Right renal pelvis (tissue), 4 donors: ENCODE results near the gene LRCH1. TPM values are rescaled to one million over a fixed set of nuclear protein-coding genes. Genes with fewer than 3 reads are reported as not detected.
"Not testable (repeated sequence)": the region's sequence is repeated elsewhere in the genome, so short reads cannot be mapped to it uniquely, and the experiment has no call there.

Experiments used
- DNase-seq, 4 donors: peaks; one replicate each; pipeline ENCODE4 v3.0.0-alpha.2; 2013; ENCODE audit warnings: low read depth in 4 of 4, low spot score in 3 of 4, missing footprints in 1 of 4
- polyA plus RNA-seq, 4 donors: library from polyadenylated mRNA; unstranded; fragments of 120-200 nt; gene quantifications; one replicate each; pipeline ENCODE4 v1.2.1, GENCODE V29; 2013; ENCODE audit not compliant: insufficient read length in 4 of 4

Gene LRCH1
- polyA plus RNA-seq, 4 donors, result 28.3 to 37.4 (median 35.2) TPM

DNA sequence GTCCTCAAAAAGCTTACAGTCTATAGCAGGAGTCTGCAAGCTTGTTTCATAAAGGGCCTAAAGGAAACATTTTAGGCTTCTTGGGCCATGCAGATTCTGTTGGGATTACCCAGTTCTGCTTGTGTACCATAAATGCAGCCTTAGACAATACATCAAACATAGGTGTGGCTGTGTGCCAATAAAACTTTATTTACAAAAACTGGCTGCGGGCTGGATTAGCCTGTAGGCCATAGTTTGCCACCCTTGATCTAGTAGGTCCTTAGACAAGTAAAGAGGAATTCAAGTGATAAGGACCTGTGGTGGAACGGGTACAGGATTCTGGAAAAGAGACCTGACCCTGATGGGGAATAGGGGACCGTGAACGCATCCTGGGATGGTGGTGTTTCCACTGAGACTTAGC lies 192.1 kb downstream of the LRCH1 start:
- DNase-seq, result no peak

DNA sequence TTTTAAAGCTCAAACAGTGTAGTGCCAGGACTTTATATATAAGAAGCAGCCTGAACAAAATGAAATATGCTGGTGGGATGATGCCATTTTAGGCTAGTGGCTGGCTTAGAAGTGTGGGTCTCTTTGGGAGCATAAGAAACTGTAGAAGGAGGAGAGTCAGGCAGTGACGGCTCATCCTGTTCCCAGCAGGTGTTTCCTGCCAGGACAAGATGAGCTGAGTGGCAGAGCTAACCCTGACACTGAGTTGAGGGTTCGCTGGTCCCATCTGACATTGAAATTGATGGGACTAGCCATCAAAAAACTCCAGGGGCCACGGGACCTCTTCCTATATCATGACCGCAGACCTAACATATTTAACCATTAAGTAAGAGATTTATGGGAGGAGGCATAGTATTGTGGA lies 192.7 kb downstream of the LRCH1 start:
- DNase-seq, result no peak

DNA sequence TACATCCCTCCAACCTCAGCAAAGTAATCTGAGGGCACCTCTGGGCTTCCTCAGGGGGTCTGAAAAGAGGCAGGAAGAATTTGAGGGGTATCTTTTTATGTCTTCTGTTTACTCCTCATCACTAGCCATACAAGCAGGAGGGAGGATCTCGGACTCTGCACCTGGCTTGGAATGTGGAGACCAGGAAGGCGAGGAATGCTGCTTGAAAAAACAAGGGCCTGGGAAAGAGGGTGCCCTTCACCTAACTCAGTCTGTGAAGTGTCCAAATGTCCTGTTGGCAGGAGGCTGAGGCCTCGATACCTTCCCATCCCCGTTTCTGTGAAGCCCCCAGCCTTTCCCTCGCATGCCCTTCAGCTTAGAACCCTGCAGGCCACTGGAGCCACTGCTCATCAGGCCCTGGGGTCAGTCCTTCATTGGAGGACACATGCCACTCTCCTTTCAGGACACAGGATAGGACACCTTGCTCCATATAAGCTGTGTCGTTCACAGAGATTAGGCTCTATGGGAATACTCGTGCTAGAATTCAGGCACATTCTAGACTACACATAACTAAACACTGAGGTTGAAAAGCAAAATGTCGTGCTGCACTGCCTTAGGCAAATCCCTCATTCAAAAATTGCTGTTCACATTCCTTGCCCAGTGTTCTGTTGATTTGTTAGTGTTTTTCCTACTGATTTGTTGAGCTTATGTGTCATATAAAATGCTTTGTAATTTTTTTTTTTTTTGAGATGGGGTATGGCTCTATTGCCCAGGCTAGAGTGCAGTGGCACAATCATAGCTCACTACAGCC lies 194.3 kb downstream of the LRCH1 start:
- no peak for DNase-seq

DNA sequence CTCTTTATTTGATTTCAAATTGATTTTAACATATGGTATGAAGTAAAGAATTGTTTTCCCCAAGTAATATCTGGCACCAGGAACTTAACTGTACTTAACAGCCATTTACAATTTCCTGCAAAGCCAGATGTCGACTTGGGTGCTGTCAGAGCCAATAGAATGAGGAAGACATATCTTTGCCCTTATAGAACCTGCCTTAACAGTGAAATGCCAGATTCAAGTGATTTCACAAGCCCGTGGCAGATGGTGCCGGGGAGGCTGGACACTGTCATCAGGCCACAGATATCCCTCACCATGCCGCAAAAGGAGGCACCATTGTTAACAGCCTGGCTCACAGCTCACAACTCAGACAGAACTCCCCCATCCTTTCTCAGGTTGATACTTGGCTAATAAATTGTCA lies 195.3 kb downstream of the LRCH1 start:
- no peak for DNase-seq

DNA sequence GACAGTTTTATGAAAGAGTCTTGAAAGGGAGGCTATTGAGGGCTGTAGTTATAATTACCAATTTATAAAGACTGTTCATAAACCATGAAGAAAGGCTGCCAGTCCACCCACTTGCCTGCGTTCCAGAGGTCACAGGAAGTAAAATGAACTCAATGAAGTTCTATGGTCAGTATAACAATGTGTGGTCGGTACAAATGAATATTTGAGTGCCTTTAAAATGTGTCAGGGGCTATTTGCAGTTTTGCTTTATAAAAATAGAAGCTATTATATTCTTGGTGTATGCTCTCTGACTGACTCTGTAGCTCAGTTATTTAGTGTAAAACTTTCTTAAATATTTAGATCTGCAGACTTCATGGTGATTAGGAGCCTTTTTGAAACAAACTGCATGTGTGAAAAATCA lies 197.0 kb downstream of the LRCH1 start:
- no peak for DNase-seq

DNA sequence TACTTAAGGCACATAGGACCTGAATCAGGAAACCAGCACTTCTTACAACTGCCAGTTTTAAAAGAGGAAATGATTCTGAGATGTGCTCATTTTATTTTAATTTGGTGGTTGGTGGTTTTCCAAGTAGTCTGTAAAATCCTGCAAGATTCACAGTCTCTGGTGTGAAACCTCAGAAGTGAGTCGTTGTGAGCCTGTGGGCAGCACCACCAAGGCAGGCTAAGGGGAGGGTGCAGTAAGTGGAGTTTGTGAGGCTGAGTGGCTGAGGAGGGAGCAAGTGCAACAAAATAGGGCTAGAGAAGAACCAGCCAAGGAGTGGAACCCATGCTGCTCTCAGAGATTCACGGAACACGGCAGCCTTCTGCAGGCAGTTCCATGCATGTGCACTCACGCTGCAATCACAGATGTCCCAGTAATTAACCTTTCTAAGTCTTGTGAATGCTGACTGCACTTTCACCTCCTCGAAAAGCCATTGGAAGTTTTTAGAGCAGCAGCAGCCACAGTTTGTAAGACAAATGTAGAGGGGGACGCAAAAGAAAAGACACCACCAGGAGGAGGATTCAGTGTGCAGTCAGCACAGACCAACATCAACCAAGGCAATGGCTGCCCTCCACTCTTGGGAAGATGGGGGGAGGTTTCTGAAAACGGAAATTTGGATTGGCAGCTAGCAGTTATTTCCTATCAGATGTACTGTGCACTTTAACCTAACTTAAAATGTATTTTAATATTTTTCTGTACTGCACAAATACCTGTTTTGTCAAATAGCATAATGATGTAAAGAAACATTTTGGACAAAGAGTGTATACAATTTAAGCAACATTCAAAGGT lies 199.1 kb downstream of the LRCH1 start:
- no peak for DNase-seq

DNA sequence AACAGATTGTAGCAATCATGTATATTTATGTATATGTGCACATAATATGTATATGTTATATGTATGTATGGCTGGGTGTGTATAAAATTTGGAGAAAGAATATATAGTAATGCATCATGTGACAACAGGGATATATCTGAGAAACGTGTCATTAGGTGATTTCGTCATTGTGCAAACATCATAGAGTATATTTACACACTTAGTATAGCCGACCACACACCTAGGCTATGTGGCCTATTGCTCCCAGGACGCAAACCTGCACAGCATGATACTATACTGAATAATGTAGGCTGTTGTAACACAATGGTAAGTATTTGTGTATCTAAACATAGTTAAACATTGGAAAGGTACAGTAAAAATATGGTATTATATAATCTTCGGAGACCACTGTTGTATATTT lies 200.2 kb downstream of the LRCH1 start:
- no peak for DNase-seq

DNA sequence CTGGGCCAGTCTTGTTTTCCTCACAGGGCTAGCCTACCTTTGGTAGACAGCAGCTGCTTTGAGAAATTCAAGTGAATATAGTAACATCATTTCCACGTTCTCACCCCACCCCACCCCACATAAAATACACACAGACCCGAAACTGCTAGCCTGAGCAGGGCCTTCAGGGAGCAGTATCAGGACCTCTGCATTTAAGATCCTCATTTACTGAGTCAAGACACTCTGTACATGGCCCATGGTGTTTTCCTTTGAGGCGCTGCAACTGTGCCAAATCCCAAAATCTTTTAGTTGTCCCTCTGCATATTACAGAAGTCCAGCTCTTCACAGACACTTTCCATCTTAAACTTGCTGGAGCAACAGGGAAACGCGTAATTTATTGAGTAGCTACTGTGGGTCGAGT lies 200.9 kb downstream of the LRCH1 start:
- DNase-seq, result no peak

DNA sequence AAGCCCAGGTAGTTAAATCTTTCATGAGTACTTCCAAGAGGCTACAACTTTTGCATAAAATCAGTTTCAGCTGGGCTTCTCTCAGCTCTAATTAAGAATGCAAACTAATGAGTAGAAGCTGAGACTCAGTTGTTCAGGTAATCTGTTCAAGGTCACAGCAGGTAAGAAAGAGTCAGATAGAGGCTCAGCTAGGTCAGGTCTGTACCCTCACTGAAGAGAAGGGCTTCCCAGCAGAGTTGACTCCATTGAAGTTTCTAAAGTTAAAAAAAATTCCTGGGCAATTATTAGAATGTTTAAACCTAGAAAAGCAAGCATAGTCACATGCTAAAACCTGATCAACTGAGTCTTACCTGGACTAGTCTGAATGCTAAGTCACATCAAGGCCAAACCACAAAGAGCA lies 201.8 kb downstream of the LRCH1 start:
- DNase-seq, result no peak

DNA sequence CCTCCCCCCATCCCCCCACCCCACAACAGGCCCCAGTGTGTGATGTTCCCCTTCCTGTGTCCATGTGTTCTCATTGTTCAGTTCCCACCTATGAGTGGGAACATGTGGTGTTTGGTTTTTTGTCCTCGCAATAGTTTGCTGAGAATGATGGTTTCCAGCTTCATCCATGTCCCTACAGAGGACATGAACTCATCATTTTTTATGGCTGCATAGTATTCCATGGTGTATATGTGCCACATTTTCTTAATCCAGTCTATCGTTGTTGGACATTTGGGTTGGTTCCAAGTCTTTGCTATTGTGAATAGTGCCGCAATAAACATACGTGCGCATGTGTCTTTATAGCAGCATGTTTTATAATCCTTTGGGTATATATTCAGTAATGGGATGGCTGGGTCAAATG lies 202.5 kb downstream of the LRCH1 start:
- not testable (repeated sequence) for DNase-seq

DNA sequence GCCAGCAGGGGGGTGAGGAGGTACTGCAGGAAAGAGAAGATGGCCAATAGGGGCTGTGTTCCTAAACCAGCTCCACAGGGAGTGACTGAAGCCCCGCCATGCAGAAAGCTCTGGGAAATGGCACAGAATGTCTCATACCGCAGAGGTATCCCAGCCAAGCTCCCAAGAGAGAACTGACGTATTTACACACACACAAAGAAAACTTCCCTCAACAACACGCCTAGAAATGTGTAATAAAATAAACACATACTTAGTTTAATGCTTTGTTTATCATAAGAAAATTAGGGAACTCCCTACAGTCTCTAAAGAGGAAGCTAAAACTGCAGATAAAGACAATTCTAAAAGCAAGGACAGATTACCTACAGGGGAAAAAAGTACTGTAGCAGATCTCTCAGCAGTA lies 204.0 kb downstream of the LRCH1 start:
- DNase-seq, result no peak

DNA sequence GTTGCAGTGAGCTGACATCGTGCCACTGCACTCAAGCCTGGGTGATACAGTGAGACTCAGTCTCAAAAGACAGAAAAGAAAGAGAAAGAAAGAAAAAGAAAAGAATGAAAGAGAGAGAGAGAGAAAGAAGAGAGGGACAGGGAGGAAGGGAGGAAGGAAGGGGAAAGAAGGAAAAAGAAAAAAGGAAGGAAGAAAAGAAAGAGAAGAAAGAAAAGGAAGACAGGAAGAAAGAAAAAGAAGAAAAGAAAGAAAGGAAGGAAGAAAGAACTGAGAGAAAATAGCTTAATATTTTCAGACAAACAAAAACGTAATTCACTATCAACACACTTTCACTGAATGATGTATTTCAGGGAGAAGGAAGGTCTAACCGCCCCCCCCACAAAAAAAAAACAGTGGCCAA lies 204.7 kb downstream of the LRCH1 start:
- DNase-seq, result no peak

DNA sequence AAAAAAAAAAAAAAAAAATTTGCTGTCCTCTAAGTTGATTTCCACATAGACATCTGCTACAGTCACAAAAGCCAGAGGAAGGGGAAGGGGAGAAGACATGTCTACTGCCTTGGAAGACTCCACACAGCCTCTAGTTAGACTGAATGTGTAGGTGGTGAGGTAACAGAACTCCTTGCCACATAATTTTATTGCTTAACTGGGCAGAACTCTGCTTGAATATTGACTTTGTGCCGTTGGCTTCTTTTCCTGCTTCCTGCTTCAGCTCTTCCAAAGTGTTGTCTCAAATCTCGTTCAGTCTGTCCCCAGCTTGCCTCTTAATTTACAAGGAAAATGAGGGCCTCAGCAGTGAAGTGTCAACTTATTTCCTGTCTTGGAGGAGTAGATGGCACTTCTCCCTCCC lies 206.9 kb downstream of the LRCH1 start:
- DNase-seq, result no peak

DNA sequence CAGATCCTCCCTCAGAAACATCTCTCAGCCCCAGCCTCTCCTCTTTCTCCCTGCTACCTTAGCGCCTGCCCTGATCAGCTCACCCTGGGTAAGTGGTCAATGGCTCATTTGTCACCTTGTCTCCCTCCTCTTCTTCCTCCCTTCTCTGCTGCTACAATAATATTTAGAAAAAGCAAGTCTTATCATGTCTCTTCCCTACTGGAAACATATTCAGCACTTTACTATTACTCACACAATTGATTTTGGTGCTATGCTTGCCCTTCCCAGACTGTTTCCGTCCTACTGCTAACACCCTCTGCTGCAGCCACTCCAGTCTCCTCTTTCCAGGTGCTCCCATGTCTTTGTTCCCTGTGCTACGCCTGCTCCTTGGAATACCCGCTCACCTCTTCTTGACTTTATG lies 208.2 kb downstream of the LRCH1 start:
- DNase-seq, result no peak

DNA sequence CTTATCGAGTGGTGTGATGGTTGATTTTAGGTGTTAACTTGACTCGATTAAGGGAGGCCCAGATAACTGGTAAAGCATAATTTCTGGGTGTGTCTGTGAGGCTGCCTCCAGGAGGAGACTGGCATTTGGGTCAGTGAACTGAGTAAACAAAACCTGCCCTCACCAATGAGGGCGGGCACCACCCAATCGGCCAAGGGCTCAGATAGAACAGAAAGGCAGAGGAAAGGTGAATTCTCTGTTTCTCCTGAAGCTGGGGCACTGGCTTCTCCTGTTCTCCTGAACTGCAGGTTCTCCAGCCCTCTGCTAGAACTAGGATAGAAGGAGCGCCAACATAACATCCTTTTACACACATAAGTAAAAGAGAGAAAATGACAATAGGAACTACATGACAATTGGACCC lies 208.9 kb downstream of the LRCH1 start:
- no peak for DNase-seq

DNA sequence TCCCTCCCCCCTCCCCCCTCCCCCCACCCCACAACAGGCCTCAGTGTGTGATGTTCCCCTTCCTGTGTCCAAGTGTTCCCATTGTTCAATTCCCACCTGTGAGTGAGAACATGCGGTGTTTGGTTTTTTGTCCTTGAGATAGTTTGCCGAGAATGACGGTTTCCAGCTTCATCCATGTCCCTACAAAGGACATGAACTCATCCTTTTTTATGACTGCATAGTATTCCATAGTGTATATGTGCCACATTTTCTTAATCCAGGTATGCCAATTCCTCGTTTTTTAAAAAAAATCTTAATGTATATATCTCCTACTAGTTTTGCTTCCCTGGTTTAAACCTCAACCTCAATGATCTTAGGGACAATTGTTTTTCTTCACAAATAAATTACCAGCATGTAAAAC lies 217.0 kb downstream of the LRCH1 start:
- not testable (repeated sequence) for DNase-seq

DNA sequence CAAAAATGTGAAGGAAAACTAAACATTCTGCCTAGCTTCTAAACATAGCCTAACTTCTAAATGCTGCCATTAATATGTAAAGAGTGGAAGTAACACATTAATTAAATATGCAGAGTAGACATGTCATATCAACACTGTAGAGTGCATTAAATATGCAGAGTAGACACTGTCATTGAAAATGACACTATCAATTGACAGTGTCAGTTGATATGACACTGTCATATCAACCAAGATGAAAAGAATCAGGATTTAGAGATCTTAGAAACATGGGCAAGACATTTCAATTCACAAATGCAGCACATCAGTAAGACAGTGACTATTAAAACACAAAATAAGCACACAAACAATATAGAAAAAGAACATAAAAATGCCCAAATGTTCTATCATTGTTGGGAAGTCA lies 218.7 kb downstream of the LRCH1 start:
- no peak for DNase-seq

DNA sequence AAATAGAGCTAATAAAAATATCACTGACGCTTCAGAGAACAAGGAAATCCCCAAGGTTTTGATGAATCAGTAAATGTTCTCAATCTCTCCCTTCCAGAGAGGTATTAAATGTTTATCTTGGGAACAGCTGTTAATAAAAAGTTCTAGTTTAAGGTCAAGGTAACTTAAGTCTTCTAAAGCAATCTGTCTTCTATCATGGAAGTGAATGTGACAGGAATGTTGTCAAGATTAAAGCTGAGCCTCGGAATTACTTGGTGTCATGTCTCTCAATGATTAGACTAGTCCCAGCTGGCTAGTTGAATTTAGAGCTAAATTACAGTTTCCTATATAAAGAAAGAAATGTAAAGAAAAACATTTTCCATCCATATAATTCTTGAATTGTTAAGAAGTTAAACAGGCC lies 220.6 kb downstream of the LRCH1 start:
- DNase-seq, result no peak

DNA sequence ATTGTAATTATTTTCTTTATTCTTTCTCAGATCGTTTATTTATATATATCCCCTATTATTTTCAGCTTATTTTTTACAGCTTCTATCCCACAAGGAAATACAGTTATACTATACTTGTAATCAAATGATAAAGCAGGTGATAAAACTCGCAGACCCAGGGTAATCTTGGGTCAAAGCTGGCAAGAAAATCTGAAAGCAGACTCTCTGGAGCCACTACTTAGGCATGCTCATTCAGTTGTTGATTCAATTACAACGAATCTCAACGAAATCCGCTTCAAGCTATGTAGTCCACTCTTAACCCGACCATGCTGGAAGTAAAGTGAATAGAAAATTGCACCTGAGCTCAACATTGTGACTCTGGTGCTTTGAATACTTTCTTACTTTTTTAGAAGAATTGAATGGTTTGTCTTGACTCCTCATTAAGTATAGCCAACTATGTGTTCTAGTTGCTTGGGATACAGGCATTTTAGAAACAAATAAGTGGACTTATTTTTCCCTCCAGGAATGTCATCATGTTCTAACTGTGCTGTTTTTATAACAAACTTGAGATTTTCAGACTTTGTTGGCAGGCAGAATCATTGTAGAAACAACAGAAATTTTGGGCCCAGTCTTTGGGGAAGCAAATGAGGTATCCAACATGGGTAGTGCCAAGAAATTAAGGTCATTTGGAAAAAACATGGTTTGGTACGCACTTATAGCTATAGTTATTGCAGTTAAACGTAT lies 222.6 kb downstream of the LRCH1 start:
- DNase-seq, result no peak

DNA sequence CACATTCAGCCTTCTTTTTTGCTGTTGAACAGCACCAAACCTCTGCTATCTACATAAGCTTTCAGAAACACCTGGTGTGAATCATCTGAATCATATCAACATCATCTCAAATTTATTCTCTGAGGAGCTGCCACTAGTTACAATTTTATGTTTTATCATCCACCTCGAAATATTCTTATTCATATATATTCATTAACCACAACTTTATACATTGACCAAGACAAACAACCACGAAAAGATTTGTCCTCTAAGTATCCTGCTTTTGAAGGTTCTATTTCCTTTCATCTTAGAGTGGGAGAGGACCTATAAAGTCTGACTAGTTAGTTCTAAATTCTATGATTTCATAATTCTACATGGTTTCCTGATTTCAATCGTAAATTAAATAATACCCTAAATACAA lies 225.1 kb downstream of the LRCH1 start:
- DNase-seq, result no peak

DNA sequence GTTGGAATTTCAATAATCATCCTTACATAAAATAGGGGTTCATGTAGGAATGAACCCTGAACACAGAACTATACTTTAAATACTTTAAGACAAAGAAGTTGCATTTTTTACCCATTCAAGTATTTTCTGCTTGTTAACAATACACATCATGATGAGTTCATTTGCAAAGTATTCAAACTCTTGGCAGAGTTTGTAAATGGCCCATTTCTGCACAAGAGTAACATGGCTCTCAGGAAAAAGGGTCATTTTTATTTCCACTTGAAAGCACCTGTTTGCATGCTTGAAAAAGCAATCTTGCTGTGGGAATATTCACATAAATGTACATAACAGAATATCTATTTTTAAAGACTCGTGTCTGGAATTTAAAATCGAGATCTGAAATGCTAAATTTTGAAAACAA lies 225.9 kb downstream of the LRCH1 start:
- no peak for DNase-seq

DNA sequence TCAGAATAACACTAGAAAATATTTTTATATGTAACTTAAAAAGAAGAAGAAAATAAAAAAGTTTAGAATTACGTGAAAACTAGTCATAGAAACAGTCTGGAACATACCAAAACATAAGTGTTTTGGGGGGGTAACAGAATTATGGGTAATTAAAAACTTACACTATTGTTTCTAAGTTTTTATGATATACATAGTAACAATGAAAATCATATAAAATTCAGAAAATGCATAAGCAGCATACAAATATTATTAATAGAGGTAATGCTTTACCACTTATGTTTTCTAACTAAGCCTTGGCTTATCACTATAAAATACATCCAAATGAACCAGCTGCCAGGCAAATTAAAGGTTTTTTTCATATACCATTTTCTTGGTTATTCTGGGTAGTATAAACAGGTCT lies 229.1 kb downstream of the LRCH1 start:
- no peak for DNase-seq
